Keratinocyte (primary cell): ENCODE measurements around the gene PEMT. TPM values are rescaled to one million over a fixed set of nuclear protein-coding genes. Genes with fewer than 3 reads are reported as not detected.

Source experiments
- DNase-seq: peaks from one replicate; pipeline ENCODE4 v3.0.0-alpha.2; 2011; ENCODE audit warnings: low read depth, missing footprints, low spot score
- FAIRE-seq: peaks from 2 replicates; lab custom pipeline; 2011; peaks lifted over from hg19 to GRCh38; lab: Jason Lieb, UNC
- H2AFZ ChIP-seq: 2 replicates; pipeline ENCODE4 v1.6.0; 2012; ENCODE audit warnings: low read length, control low read depth, inconsistent platforms; ENCODE audit not compliant: control insufficient read depth
- H3K27ac ChIP-seq: 2 replicates; pipeline ENCODE4 v1.5.1; 2011; ENCODE audit warnings: low read length; ENCODE audit not compliant: control insufficient read depth, insufficient read depth
- H3K27me3 ChIP-seq: 3 replicates; pipeline ENCODE4 v1.6.0; 2011; ENCODE audit warnings: low read length; ENCODE audit not compliant: control insufficient read depth, insufficient read depth; ENCODE audit errors: extremely low read depth
- H3K36me3 ChIP-seq, 2 experiments: 2 replicates in 1 of 2; 3 replicates in 1 of 2; pipeline ENCODE4 v1.5.1; 2011; ENCODE audit warnings: low read length in 2 of 2, mild to moderate bottlenecking in 1 of 2; ENCODE audit not compliant: control insufficient read depth in 2 of 2, insufficient read depth in 2 of 2; ENCODE audit errors: extremely low read depth in 1 of 2
- H3K4me1 ChIP-seq: 3 replicates; pipeline ENCODE4 v1.5.1; 2011; ENCODE audit warnings: low read length; ENCODE audit not compliant: control insufficient read depth, insufficient read depth; ENCODE audit errors: extremely low read depth
- H3K4me2 ChIP-seq: 3 replicates; pipeline ENCODE4 v1.6.0; 2011; ENCODE audit warnings: low read depth, low read length; ENCODE audit not compliant: control insufficient read depth, insufficient read depth; ENCODE audit errors: extremely low read depth
- H3K4me3 ChIP-seq, 3 experiments: fragments of 200-600 bp in 1 of 3; sonication (generic) in 1 of 3; 2 replicates in 2 of 3; 3 replicates in 1 of 3; pipeline ENCODE4 v1.5.1; 2011 to 2016; ENCODE audit warnings: low read length in 3 of 3, mild to moderate bottlenecking in 3 of 3, control low read depth in 2 of 3, inconsistent platforms in 1 of 3, low read depth in 1 of 3, mixed read lengths in 1 of 3, mixed run types in 1 of 3, moderate library complexity in 1 of 3; ENCODE audit not compliant: control insufficient read depth in 2 of 3, insufficient read depth in 2 of 3; ENCODE audit errors: extremely low read depth in 1 of 3
- H3K79me2 ChIP-seq: 2 replicates; pipeline ENCODE4 v1.6.0; 2012; ENCODE audit warnings: low read length; ENCODE audit not compliant: control insufficient read depth, insufficient read depth
- H3K9ac ChIP-seq: 3 replicates; pipeline ENCODE4 v1.6.0; 2011; ENCODE audit warnings: low read length; ENCODE audit not compliant: control insufficient read depth, insufficient read depth; ENCODE audit errors: extremely low read depth
- H3K9me1 ChIP-seq: 3 replicates; pipeline ENCODE4 v1.6.0; 2011; ENCODE audit warnings: low read length; ENCODE audit not compliant: control insufficient read depth, insufficient read depth; ENCODE audit errors: extremely low read depth
- H3K9me3 ChIP-seq: 2 replicates; pipeline ENCODE4 v1.5.1; 2012; ENCODE audit warnings: low read depth, low read length; ENCODE audit not compliant: control insufficient read depth
- H4K20me1 ChIP-seq: 3 replicates; pipeline ENCODE4 v1.6.0; 2011; ENCODE audit warnings: low read length; ENCODE audit not compliant: control insufficient read depth, insufficient read depth; ENCODE audit errors: extremely low read depth
- EZH2 ChIP-seq: IDR thresholded peaks from one replicate; pipeline ENCODE4 v1.6.1; 2012; ENCODE audit warnings: inconsistent platforms, mild to moderate bottlenecking, low read length, moderate library complexity
- dilution Hi-C: fragments of 300-500 bp; cut with MboI; formaldehyde crosslinking; loops from one replicate; pipeline ENCODE4 v1.7.0; 2020; ENCODE audit warnings: low sequenced_read_pairs; ENCODE audit not compliant: extremely low pct_ligation_motif_present
- polyA plus RNA-seq, 5 experiments: library from polyadenylated mRNA; depleted of rRNA in 3 of 5; stranded (reverse) in 3 of 5; stranded (forward) in 1 of 5; unstranded in 1 of 5; fragments of >200 nt; gene quantifications; 1 replicate in 1 of 5; 2 replicates in 3 of 5; 3 replicates in 1 of 5; pipeline versions ENCODE4 v1.2.1 to v1.2.3, GENCODE V29; 2011 to 2012; ENCODE audit warnings: missing spikeins in 2 of 5, low read depth in 1 of 5, low replicate concordance in 1 of 5
- TF ChIP-seq, protein P1 (sequence below), 3 experiments: IDR thresholded peaks in 1 of 3; conservative IDR thresholded peaks in 1 of 3; optimal IDR thresholded peaks in 1 of 3; 2 replicates in 2 of 3; 3 replicates in 1 of 3; pipeline versions ENCODE3 to v1.5.1; 2011; ENCODE audit warnings: low read length in 3 of 3, mild to moderate bottlenecking in 3 of 3, moderate library complexity in 2 of 3, control low read depth in 1 of 3, inconsistent platforms in 1 of 3; ENCODE audit not compliant: insufficient read depth in 2 of 3; ENCODE audit errors: extremely low read depth in 1 of 3

The PEMT gene
- polyA plus RNA-seq, 1 donor (not counting 4 experiments of a cell fraction or from before 2014, with no cell fraction given): 17.7 TPM

DNA sequence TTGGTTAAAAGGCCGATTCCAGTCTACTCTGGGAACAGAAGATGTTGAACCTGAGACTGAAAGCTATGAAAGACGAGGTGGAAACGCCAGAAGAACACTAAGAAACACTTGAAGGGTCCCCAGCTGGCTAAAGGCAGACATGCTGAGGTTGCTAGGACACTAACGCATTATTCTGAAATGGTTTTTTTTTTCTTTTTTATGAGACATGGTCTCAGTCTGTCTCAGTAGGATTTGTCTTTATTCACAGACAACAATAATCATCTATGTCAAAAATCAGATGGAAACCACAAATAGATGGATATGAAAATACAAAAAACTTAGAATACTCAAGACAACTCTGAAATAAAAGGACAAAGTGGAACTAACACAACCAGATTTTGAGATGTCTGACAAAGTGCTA, 60.4 kb downstream of the PEMT start:
- Histone ChIP-seq H3K9ac (no peak overlapping the region), H3K4me2 (no peak overlapping the region), H3K9me3 (no peaks in the 10 kb centered on the region), H2AFZ (no peak overlapping the region), H3K79me2 (no peaks in the 10 kb centered on the region), H3K27ac (no peak overlapping the region), H3K4me3 (no peak overlapping the region), H4K20me1 (no peaks in the 10 kb centered on the region), H3K36me3 (no peaks in the 10 kb centered on the region), H3K9me1 (no peaks in the 10 kb centered on the region), H3K27me3 (no peaks in the 10 kb centered on the region), H3K4me1 (no peaks in the 10 kb centered on the region)
- FAIRE-seq (no peak), DNase-seq (no peak)
- dilution Hi-C loops: no loop called here
- TF ChIP-seq, protein P1, sequence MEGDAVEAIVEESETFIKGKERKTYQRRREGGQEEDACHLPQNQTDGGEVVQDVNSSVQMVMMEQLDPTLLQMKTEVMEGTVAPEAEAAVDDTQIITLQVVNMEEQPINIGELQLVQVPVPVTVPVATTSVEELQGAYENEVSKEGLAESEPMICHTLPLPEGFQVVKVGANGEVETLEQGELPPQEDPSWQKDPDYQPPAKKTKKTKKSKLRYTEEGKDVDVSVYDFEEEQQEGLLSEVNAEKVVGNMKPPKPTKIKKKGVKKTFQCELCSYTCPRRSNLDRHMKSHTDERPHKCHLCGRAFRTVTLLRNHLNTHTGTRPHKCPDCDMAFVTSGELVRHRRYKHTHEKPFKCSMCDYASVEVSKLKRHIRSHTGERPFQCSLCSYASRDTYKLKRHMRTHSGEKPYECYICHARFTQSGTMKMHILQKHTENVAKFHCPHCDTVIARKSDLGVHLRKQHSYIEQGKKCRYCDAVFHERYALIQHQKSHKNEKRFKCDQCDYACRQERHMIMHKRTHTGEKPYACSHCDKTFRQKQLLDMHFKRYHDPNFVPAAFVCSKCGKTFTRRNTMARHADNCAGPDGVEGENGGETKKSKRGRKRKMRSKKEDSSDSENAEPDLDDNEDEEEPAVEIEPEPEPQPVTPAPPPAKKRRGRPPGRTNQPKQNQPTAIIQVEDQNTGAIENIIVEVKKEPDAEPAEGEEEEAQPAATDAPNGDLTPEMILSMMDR (optimal IDR thresholded peaks at IDR 0.05 in 1 of 3, IDR thresholded peaks at IDR 0.05 in 1 of 3, conservative IDR thresholded peaks at IDR 0.05 in 1 of 3; ENCODE audit: extremely low read depth in 1 of 3, insufficient read depth in 2 of 3, low read length in 3 of 3): no peak
- no peak for TF ChIP-seq EZH2

DNA sequence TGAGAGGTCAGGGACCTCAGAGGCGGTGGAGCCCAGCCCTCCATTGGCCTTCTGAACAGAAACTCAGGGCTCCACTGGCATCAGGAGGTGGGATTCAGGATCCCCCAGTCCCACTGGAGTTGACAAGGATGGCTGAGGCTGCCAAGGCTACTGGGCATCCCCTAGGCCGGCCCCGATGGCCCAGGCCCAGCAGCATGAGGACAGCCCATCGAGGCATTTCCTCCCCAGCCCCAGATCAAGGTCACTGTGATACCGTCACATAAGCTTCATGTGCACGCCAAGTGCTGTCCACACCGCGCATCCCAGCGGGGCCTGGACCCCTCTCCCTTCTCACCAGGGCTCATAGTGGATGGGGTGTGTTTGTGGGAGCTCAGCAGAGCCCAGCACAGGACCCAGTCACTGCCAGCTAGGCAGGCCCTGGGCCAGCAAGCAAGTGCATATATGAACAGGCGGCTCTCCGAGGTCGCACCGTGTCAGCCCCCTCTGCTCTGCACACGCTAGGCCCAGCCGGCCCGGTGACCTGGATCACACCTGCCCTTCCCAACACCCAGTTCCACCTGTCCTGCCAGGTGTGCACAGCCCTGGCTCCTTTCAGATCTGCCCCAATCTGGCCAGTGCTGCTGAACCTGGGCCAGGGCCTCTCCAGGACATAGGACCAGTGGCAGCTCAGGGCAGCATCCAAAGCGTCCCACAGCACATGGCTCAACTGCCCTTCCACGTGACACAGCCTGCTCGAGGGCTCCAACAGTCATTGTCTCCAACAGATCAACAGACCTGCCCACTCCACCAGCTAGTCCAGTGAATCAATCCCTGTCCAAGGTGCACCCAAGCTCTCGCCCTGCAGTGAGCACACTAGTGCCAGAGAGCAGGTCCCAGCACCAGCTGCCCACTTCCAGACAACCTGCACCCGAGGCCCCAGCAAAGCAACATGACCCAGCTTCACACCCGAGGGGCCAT, 62.5 kb downstream of the PEMT start:
- Histone ChIP-seq H3K4me3 (no peak overlapping the region), H2AFZ (no peak overlapping the region), H3K9ac (no peak overlapping the region), H3K27ac (no peak overlapping the region), H4K20me1 (no peaks in the 10 kb centered on the region), H3K4me2 (no peak overlapping the region), H3K36me3 (no peaks in the 10 kb centered on the region), H3K9me3 (no peaks in the 10 kb centered on the region), H3K79me2 (no peaks in the 10 kb centered on the region), H3K27me3 (no peaks in the 10 kb centered on the region), H3K9me1 (no peaks in the 10 kb centered on the region), H3K4me1 (no peaks in the 10 kb centered on the region)
- no peak for FAIRE-seq
- DNase-seq: no peak
- dilution Hi-C loops: no loop called here
- no peak for TF ChIP-seq EZH2
- TF ChIP-seq, protein P1 (optimal IDR thresholded peaks at IDR 0.05 in 1 of 3, IDR thresholded peaks at IDR 0.05 in 1 of 3, conservative IDR thresholded peaks at IDR 0.05 in 1 of 3; ENCODE audit: extremely low read depth in 1 of 3, insufficient read depth in 2 of 3, low read length in 3 of 3): no peak
